H1 (cell line): ENCODE measurements around the gene SLC9C2.

Source experiments
- EZH2 ChIP-seq: fragments of 200-600 bp; sonication (generic); IDR thresholded peaks from 2 replicates; pipeline ENCODE4 v1.7.1; 2012; ENCODE audit warnings: low read depth, mild to moderate bottlenecking, moderate library complexity, low read length, inconsistent platforms; ENCODE audit not compliant: severe bottlenecking
- JUND ChIP-seq: IDR thresholded peaks from 2 replicates; pipeline ENCODE4 v1.6.1; 2011; ENCODE audit warnings: mild to moderate bottlenecking, improper control_type of control experiment, low read length
- POLR2A ChIP-seq, 2 experiments: IDR thresholded peaks; 1 replicate in 1 of 2; 2 replicates in 1 of 2; pipeline ENCODE4 v1.6.1; 2011; ENCODE audit warnings: low read depth in 2 of 2, low read length in 2 of 2, mild to moderate bottlenecking in 2 of 2; ENCODE audit errors: control extremely low read depth in 1 of 2
- POLR2AphosphoS5 ChIP-seq: IDR thresholded peaks from 2 replicates; pipeline ENCODE4 v1.6.1; 2011; ENCODE audit warnings: low read depth, low read length
- SIX5 ChIP-seq: IDR thresholded peaks from 2 replicates; pipeline ENCODE4 v1.6.1; 2011; ENCODE audit warnings: mild to moderate bottlenecking, low read depth, low read length
- SP1 ChIP-seq: IDR thresholded peaks from 2 replicates; pipeline ENCODE4 v1.6.1; 2011; ENCODE audit warnings: low read depth, low read length
- TAF1 ChIP-seq: IDR thresholded peaks from 2 replicates; pipeline ENCODE4 v1.6.1; 2011; ENCODE audit warnings: mild to moderate bottlenecking, low read depth, low read length
- TCF12 ChIP-seq: IDR thresholded peaks from 2 replicates; pipeline ENCODE4 v1.6.1; 2011; ENCODE audit warnings: low read depth, mild to moderate bottlenecking, low read length
- ZNF274 ChIP-seq: IDR thresholded peaks from 2 replicates; pipeline ENCODE4 v1.7.0; 2012; ENCODE audit warnings: low read length, borderline replicate concordance; ENCODE audit errors: extremely low read depth
- TF ChIP-seq, protein P1 (sequence below), 3 experiments: IDR thresholded peaks; 1 replicate in 2 of 3; 2 replicates in 1 of 3; pipeline versions ENCODE4 v1.5.1 to v1.6.1; 2011; ENCODE audit warnings: low read length in 3 of 3, mild to moderate bottlenecking in 3 of 3, inconsistent platforms in 2 of 3, low read depth in 1 of 3, moderate library complexity in 1 of 3; ENCODE audit not compliant: insufficient read depth in 1 of 3; ENCODE audit errors: control extremely low read depth in 1 of 3

DNA sequence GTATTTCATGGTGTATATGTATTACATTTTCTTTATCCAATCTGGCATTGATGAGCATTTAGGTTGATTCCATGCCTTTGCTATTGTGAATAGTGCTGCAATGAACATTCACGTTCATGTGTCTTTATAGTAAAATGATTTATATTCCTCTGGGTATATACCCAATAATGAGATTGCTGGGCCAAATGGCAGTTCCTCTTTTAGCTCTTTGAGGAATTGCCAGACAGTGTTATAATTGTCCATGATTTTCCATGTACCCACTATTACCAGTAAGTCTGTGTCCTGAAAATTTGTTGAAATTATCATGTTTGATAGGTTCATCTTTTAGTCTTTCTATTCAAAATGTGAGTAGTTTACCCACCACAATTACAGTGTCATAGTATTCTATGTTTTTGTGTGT lies 34.4 kb downstream of the SLC9C2 start:
- TF ChIP-seq, protein P1, sequence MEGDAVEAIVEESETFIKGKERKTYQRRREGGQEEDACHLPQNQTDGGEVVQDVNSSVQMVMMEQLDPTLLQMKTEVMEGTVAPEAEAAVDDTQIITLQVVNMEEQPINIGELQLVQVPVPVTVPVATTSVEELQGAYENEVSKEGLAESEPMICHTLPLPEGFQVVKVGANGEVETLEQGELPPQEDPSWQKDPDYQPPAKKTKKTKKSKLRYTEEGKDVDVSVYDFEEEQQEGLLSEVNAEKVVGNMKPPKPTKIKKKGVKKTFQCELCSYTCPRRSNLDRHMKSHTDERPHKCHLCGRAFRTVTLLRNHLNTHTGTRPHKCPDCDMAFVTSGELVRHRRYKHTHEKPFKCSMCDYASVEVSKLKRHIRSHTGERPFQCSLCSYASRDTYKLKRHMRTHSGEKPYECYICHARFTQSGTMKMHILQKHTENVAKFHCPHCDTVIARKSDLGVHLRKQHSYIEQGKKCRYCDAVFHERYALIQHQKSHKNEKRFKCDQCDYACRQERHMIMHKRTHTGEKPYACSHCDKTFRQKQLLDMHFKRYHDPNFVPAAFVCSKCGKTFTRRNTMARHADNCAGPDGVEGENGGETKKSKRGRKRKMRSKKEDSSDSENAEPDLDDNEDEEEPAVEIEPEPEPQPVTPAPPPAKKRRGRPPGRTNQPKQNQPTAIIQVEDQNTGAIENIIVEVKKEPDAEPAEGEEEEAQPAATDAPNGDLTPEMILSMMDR (IDR thresholded peaks at IDR 0.05; ENCODE audit: control extremely low read depth in 1 of 3, insufficient read depth in 1 of 3, low read depth in 1 of 3, low read length in 3 of 3), result no peak
- TF ChIP-seq SIX5 (no peak), EZH2 (no peak), POLR2A (IDR thresholded peaks at IDR 0.05; ENCODE audit: control extremely low read depth in 1 of 2, low read depth in 2 of 2, low read length in 2 of 2) (no peak), ZNF274 (no peak), TCF12 (no peak), SP1 (no peak), POLR2AphosphoS5 (no peak), JUND (no peak), TAF1 (no peak)
